SK-N-MC (cell line): ENCODE measurements around the gene RPL10L.

ENCODE experiments used
- DNase-seq: peaks from one replicate; pipeline ENCODE4 v3.0.0-alpha.2; 2011; ENCODE audit warnings: low read depth, low spot score
- H3K27ac ChIP-seq: fragments of 200-600 bp; sonication (generic); 2 replicates; pipeline ENCODE4 v1.5.1; 2016; ENCODE audit warnings: mixed run types
- H3K36me3 ChIP-seq: fragments of 200-600 bp; sonication (generic); 2 replicates; pipeline ENCODE4 v1.6.1; 2017; ENCODE audit warnings: antibody characterized with exemption, low read length, mixed read lengths; ENCODE audit not compliant: insufficient read depth
- H3K4me3 ChIP-seq: fragments of 200-600 bp; sonication (generic); 2 replicates; pipeline ENCODE4 v1.5.1; 2016
- H3K9ac ChIP-seq: fragments of 200-600 bp; sonication (generic); 2 replicates; pipeline ENCODE4 v1.8.0; 2017; ENCODE audit warnings: mixed run types, mixed read lengths; ENCODE audit not compliant: insufficient read length
- H3K9me3 ChIP-seq: fragments of 200-600 bp; sonication (generic); 2 replicates; pipeline ENCODE4 v1.6.1; 2017; ENCODE audit warnings: low read depth, mild to moderate bottlenecking, antibody characterized with exemption, low read length, moderate library complexity, mixed read lengths
- FOXP2 ChIP-seq: optimal IDR thresholded peaks from 2 replicates; pipeline ENCODE3; 2011; ENCODE audit warnings: mild to moderate bottlenecking, moderate library complexity; ENCODE audit not compliant: insufficient read depth; ENCODE audit errors: extremely low read length, control extremely low read depth
- POLR2AphosphoS5 ChIP-seq: IDR thresholded peaks from 2 replicates; pipeline ENCODE4 v1.6.1; 2012; ENCODE audit warnings: mild to moderate bottlenecking, low read depth, low read length, borderline replicate concordance

RPL10L gene

GRCh38 chr14:46626876-46627275, 24.7 kb downstream of the RPL10L start:
- TF ChIP-seq POLR2AphosphoS5 (no peak), FOXP2 (no peak)
- no peak overlapping the region for H3K27ac ChIP-seq
- H3K36me3 ChIP-seq: no peaks in the 10 kb centered on the region
- no peaks in the 10 kb centered on the region for H3K9me3 ChIP-seq
- H3K4me3 ChIP-seq: no peak overlapping the region
- DNase-seq: no peak
- no peak overlapping the region for H3K9ac ChIP-seq
